Measurements from ENCODE around the gene TMEM219. TPM values are rescaled to one million over a fixed set of nuclear protein-coding genes. Genes with fewer than 3 reads are reported as not detected.

TMEM219 gene
- total and polyA plus RNA-seq, 2 donors from 2014 or later = 127 to 288 TPM

GRCh38 chr16:29968205-29968604 lies 6.3 kb downstream of the TMEM219 start:
- no peak for FAIRE-seq
- peaks cover 3 to 19% (median 5%) of the 10 kb centered on the region in 3 donors for H3K36me3 ChIP-seq (ENCODE audit: control insufficient read depth in 2 of 3, insufficient read depth in 3 of 3, low read length in 3 of 3)
- intact Hi-C loops (cut with DNase I) = no loop called here

GRCh38 chr16:29971304-29971703 lies 9.4 kb downstream of the TMEM219 start:
- peaks cover 3 to 19% (median 5%) of the 10 kb centered on the region in 3 donors for H3K36me3 ChIP-seq (ENCODE audit: control insufficient read depth in 2 of 3, insufficient read depth in 3 of 3, low read length in 3 of 3)
- no peak overlapping the region for H3K27ac ChIP-seq (ENCODE audit: low read depth in 2 of 2, low read length in 2 of 2)
- no peaks in the 10 kb centered on the region for H3K9me3 ChIP-seq (ENCODE audit: control insufficient read depth in 2 of 3, insufficient read depth in 1 of 3, low read length in 3 of 3)
- DNase-seq (no peak), FAIRE-seq (no peak)
- H3K9ac ChIP-seq (ENCODE audit: low read length in 3 of 3) = no peak overlapping the region
- TF ChIP-seq CTCF (IDR thresholded peaks at IDR 0.05; ENCODE audit: borderline replicate concordance, extremely low read depth, insufficient read depth) = no peak
- H3K4me1 ChIP-seq (ENCODE audit: control insufficient read depth in 2 of 3, insufficient read depth in 2 of 3, low read depth in 1 of 3, low read length in 3 of 3) = peaks cover 0 to 19% (median 9%) of the 10 kb centered on the region in 3 donors
- no peaks in the 10 kb centered on the region for H3K27me3 ChIP-seq (ENCODE audit: control insufficient read depth, insufficient read depth, low read length)
- intact Hi-C loops (cut with DNase I) = no loop called here
- no peak overlapping the region for H3K4me3 ChIP-seq (ENCODE audit: low read length in 3 of 3)

More at GRCh38 chr16:29968205-29968604, 6.3 kb downstream of the TMEM219 start:
- no peaks in the 10 kb centered on the region for H3K9me3 ChIP-seq (ENCODE audit: control insufficient read depth in 2 of 3, insufficient read depth in 1 of 3, low read length in 3 of 3)
- DNase-seq = no peak
- no peak overlapping the region for H3K4me3 ChIP-seq (ENCODE audit: low read length in 3 of 3)
- peaks cover 0 to 2% (median 0%) of the 10 kb centered on the region in 3 donors for H3K4me1 ChIP-seq (ENCODE audit: control insufficient read depth in 2 of 3, insufficient read depth in 2 of 3, low read depth in 1 of 3, low read length in 3 of 3)
- no peaks in the 10 kb centered on the region for H3K27me3 ChIP-seq (ENCODE audit: control insufficient read depth, insufficient read depth, low read length)
- TF ChIP-seq CTCF (IDR thresholded peaks at IDR 0.05; ENCODE audit: borderline replicate concordance, extremely low read depth, insufficient read depth) = no peak
- H3K27ac ChIP-seq (ENCODE audit: low read depth in 2 of 2, low read length in 2 of 2) = no peak overlapping the region
- no peak overlapping the region for H3K9ac ChIP-seq (ENCODE audit: low read length in 3 of 3)

- no peak for FAIRE-seq
- intact Hi-C loops (cut with DNase I) = no loop called here
Measured at GRCh38 chr16:29972500-29972899, 10.6 kb downstream of the TMEM219 start.

More at GRCh38 chr16:29972500-29972899, 10.6 kb downstream of the TMEM219 start:
- no peak for DNase-seq
- no peak overlapping the region for H3K27ac ChIP-seq (ENCODE audit: low read depth in 2 of 2, low read length in 2 of 2)
- TF ChIP-seq CTCF (IDR thresholded peaks at IDR 0.05; ENCODE audit: borderline replicate concordance, extremely low read depth, insufficient read depth) = no peak
- H3K9ac ChIP-seq (ENCODE audit: low read length in 3 of 3) = no peak overlapping the region
- no peaks in the 10 kb centered on the region for H3K27me3 ChIP-seq (ENCODE audit: control insufficient read depth, insufficient read depth, low read length)
- no peaks in the 10 kb centered on the region for H3K9me3 ChIP-seq (ENCODE audit: control insufficient read depth in 2 of 3, insufficient read depth in 1 of 3, low read length in 3 of 3)
- H3K4me3 ChIP-seq (ENCODE audit: low read length in 3 of 3) = no peak overlapping the region
- H3K4me1 ChIP-seq (ENCODE audit: control insufficient read depth in 2 of 3, insufficient read depth in 2 of 3, low read depth in 1 of 3, low read length in 3 of 3) = peaks cover 3 to 25% (median 9%) of the 10 kb centered on the region in 3 donors
- H3K36me3 ChIP-seq (ENCODE audit: control insufficient read depth in 2 of 3, insufficient read depth in 3 of 3, low read length in 3 of 3) = peaks cover 3 to 19% (median 6%) of the 10 kb centered on the region in 3 donors

All from kidney (tissue), 14 donors.